GM19324 (cell line): ENCODE data around the gene GCLC.
A peak's percentile ranks its signal among the peaks of the same experiment; 100 is the strongest.
"Not testable (repeated sequence)": the region's sequence is repeated elsewhere in the genome, so short reads cannot be mapped to it uniquely, and the experiment has no call there.

Source experiments
- ATAC-seq: cut with Tn5 transposase; IDR thresholded peaks from one replicate; pipeline ENCODE4 v1.9.1; 2021; ENCODE audit warnings: mild to moderate bottlenecking, moderate library complexity; ENCODE audit not compliant: unreplicated experiment, low FRiP score

Gene GCLC

DNA sequence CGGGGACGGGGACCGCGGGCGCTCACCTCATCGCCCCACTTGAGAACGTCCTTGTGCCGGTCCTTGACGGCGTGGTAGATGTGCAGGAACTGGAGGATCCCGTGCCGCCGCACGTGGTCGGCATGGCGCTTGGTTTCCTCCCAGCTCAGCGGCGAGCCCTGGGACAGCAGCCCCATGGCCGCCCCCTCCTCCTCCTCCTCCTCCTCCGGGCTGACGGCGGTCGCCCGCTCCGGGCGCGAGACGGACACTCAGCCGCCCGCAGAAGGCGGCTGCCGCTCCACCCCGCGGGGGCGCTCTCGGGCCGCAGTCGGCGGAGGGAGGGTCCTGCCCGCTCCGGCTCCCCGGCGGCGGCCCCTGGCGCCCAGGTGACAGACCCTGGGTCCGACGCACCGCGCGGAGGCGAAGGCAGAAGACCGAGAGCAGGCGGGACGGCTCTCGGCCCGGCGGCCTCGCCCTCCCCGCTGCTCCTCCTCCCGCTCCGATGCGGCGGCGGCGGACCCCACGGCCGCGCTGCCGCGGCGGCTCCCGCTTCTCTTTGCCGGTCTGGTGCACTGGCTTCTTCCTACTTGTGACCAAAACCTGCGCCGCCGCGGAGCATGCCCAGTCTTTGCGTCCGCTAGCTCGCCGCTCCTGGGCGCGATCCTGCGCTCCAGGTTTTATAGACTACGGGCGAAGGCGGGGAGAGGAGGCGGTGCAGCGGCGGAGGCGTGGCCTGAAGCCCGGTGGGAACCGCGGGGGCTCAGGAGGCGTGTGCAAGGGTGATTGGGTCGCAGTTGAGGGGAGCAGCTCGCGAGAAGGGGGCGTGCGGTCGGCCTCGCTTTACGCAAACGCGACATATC lies at the start of gene GCLC:
Gene GCLC (minus strand): TSS at position 632 of the 839 bp plus-strand sequence. CDS start 456 bp downstream, at position 176.
- peak; percentile 74 for ATAC-seq

GRCh38 chr6:53594596-53594995 lies 49.7 kb upstream of the GCLC start:
- ATAC-seq = no peak

- no peak for ATAC-seq
These were observed 48.1 kb upstream of the GCLC start for GRCh38 chr6:53593001-53593488.

GRCh38 chr6:53591873-53592272 lies 47.0 kb upstream of the GCLC start:
- ATAC-seq = no peak

GRCh38 chr6:53588816-53589509 lies 44.1 kb upstream of the GCLC start:
- ATAC-seq = no peak

DNA sequence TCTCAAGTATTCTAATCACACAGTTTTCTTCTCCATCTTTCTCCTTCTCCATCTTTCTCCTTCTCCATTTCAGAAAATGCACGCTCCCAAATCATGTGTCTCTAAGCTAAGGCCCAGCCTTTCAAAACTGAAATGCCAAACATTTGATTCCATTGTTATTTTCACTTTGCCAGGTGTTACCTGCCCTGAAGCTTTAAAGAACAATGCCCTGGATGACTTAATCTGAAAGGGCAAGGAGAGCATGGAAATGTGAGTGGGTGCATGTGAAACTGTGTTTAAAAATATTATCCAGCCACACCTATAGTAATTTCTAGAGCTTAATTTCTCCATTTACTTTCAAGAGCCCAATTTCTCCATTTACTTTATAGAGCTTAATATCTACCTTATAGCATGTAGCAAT lies 42.4 kb upstream of the GCLC start:
- no peak for ATAC-seq

- ATAC-seq = no peak
These were observed 40.5 kb upstream of the GCLC start for GRCh38 chr6:53585208-53585900.

GRCh38 chr6:53584726-53585125 lies 39.8 kb upstream of the GCLC start:
- no peak for ATAC-seq

GRCh38 chr6:53583451-53583850 lies 38.5 kb upstream of the GCLC start:
- no peak for ATAC-seq

DNA sequence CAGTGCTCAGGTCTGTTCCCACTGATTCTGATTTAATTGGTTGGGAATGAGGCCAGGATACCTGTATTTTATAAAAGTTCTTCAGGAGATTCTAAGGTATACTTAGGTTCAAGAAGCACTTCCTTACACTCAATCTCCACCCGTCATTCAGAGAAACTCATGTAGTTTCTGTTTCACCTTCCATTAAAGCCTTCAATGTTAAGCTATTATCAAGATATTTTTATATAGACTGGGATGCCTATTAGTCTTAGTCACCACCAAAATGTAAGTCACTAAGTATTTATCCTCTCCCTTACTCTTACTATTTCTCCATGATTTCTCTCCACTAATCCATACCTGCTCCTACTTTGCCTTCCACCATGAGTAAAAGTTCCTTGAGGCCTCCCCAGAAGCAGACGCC lies 38.1 kb upstream of the GCLC start:
- no peak for ATAC-seq

DNA sequence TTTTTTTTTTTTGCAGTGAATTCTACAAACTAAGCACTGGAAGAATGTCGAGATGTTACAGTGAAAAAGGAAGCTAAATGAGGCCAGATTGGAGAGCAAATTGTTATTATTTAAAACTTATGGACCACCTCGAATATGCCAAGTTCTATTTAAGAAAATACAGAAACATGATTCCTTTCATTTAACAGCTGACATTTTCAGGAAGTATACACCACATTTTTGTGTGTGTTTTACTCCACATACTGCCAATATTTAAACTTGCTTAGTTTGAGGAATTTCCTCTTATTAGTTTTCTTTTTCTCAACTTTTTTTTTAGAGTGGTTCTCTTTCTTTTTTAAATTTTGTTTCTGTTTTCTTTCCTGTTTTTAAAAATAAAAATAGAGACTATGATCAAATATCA lies 37.0 kb upstream of the GCLC start:
- no peak for ATAC-seq

GRCh38 chr6:53581173-53581773 lies 36.4 kb upstream of the GCLC start:
- ATAC-seq = no peak

DNA sequence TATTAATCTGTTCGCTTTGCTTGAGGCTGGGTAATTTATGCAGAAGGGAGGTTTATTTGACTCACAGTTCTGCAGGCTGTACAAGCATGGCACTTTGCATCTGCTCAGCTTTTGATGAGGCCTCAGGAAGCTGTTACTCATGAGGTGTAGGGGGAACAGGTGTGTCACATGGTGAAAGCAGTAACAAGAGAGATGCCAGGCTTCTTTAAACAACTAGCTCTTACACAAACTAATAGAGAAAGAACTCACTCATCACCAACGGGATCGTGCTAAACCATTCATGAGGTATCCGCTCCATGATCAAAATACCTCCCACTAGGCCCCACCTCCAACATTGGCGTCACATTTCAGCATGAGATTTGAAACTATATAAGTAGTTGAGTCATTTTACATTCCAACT lies 34.4 kb upstream of the GCLC start:
- ATAC-seq = no peak

- ATAC-seq = no peak
These were observed 33.5 kb upstream of the GCLC start for GRCh38 chr6:53578371-53578770.

DNA sequence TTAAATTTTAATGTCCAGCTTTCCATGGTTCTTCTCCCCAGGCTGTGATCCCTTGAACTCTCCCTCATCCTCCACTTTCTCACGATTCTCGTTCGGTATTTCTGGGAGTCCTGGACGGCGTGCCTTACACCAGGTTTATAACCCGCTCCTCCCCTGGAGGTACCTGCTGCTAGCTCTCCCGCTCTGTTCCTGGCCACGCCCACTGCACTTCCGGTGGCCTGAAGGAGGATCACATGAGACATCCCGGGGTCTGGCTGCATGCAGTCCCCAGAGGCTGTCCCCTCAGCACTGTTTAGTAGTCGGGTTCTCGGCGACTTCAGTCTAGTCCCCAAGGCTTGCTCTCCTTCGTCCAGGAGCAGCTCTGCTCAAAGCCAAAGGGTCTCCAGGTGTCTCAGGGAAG lies 28.4 kb upstream of the GCLC start:
- ATAC-seq = no peak

DNA sequence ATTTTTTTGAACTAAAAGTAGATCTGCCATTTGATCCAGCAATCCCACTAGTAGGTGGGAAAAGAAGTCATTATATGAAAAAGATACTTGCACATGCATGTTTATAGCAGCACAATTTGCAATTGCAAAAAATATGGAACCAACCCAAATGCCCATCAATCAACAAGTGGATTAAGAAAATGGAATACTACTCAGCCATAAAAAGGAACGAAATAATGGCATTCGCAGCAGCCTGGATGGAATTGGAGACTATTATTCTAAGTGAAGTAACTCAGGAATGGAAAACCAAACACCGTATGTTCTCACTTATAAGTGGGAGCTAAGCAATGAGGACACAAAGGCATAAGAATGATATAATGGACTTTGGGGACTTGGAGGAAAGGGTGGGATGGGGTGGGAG lies 27.5 kb upstream of the GCLC start:
- ATAC-seq = not testable (repeated sequence)

- no peak for ATAC-seq
These were observed 24.1 kb upstream of the GCLC start for GRCh38 chr6:53568776-53569616.

GRCh38 chr6:53567701-53568100 lies 22.8 kb upstream of the GCLC start:
- no peak for ATAC-seq

- no peak for ATAC-seq
These were observed 21.9 kb upstream of the GCLC start for GRCh38 chr6:53566755-53567154.

DNA sequence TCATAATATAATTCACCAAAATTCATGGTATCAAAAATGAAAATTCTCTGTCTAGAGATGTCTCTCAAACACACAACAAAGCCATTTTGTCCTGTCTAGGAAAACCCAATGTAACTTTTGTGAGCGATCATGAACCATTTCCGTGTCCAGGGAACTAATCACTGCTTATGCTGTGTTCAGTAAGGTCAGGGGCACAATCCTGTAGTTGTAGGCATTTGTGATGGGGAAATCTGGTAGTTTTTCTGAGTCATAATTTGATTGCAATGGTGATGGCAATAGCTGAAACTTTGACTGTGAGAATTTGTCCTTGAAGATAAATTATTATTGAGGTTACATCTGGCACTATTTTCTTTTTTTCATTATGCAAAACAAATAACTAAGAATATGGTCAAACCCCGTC lies 21.0 kb upstream of the GCLC start:
- no peak for ATAC-seq
